HepG2 (cell line): ENCODE data around the gene TMEM135. TPM values are rescaled to one million over a fixed set of nuclear protein-coding genes. Genes with fewer than 3 reads are reported as not detected.

Experiments used
- ATF7 ChIP-seq, 2 experiments: fragments of 450-650 bp in 1 of 2; sonication (generic) in 1 of 2; formaldehyde crosslinking in 1 of 2; IDR thresholded peaks; 2 replicates each; pipeline versions ENCODE4 v1.4.0 to v1.6.1; 2016 to 2020; ENCODE audit warnings: antibody characterized with exemption in 1 of 2, mild to moderate bottlenecking in 1 of 2, missing genetic modification reagents in 1 of 2
- CBX5 ChIP-seq: sonication (generic); formaldehyde crosslinking; IDR thresholded peaks from 2 replicates; pipeline ENCODE4 v1.4.0; 2020; ENCODE audit warnings: missing genetic modification reagents, borderline replicate concordance
- CREB1 ChIP-seq, 2 experiments: fragments of 450-650 bp in 1 of 2; IDR thresholded peaks; 2 replicates each; pipeline ENCODE4 v1.6.1; 2016 to 2017; ENCODE audit warnings: control low read depth in 1 of 2, mild to moderate bottlenecking in 1 of 2, missing compliant biosample characterization in 1 of 2, missing genetic modification characterization in 1 of 2
- FOXO1 ChIP-seq: sonication (generic); formaldehyde crosslinking; IDR thresholded peaks from 2 replicates; pipeline ENCODE4 v1.4.0; 2020; ENCODE audit warnings: missing genetic modification reagents
- GLMP ChIP-seq: sonication (generic); formaldehyde crosslinking; IDR thresholded peaks from 2 replicates; pipeline ENCODE4 v1.9.0; 2021; ENCODE audit warnings: missing genetic modification reagents, mild to moderate bottlenecking, borderline replicate concordance
- IRX3 ChIP-seq: sonication (generic); formaldehyde crosslinking; IDR thresholded peaks from 2 replicates; pipeline ENCODE4 v1.8.1; 2023; ENCODE audit warnings: mild to moderate bottlenecking, low read depth, missing genetic modification reagents, borderline replicate concordance
- JDP2 ChIP-seq: sonication (generic); formaldehyde crosslinking; IDR thresholded peaks from 2 replicates; pipeline ENCODE4 v1.8.1; 2022; ENCODE audit warnings: missing genetic modification reagents, borderline replicate concordance
- KDM2A ChIP-seq: sonication (generic); formaldehyde crosslinking; IDR thresholded peaks from 2 replicates; pipeline ENCODE4 v1.4.0; 2020; ENCODE audit warnings: low read depth, missing genetic modification reagents, borderline replicate concordance
- KDM3A ChIP-seq: IDR thresholded peaks from 2 replicates; pipeline ENCODE4 v1.6.1; 2018; ENCODE audit warnings: low read depth, missing compliant biosample characterization
- NFATC3 ChIP-seq: sonication (generic); formaldehyde crosslinking; IDR thresholded peaks from 2 replicates; pipeline ENCODE4 v1.5.1; 2020; ENCODE audit warnings: mild to moderate bottlenecking, missing genetic modification reagents
- NFE2L2 ChIP-seq: fragments of 150-350 bp; IDR thresholded peaks from 2 replicates; pipeline ENCODE4 v1.6.1; 2014; ENCODE audit warnings: low read length
- RAD21 ChIP-seq: fragments of 450-650 bp; formaldehyde crosslinking; IDR thresholded peaks from 2 replicates; pipeline ENCODE4 v1.5.0; 2020; ENCODE audit warnings: mild to moderate bottlenecking
- RXRA ChIP-seq: sonication (generic); formaldehyde crosslinking; IDR thresholded peaks from 2 replicates; pipeline ENCODE4 v1.5.1; 2020; ENCODE audit warnings: missing genetic modification reagents
- SALL1 ChIP-seq: sonication (generic); formaldehyde crosslinking; IDR thresholded peaks from 2 replicates; pipeline ENCODE4 v1.8.0; 2022; ENCODE audit warnings: mild to moderate bottlenecking, missing genetic modification reagents
- TOPORS ChIP-seq: sonication (generic); formaldehyde crosslinking; IDR thresholded peaks from 2 replicates; pipeline ENCODE4 v1.8.0; 2023; ENCODE audit warnings: mild to moderate bottlenecking, missing genetic modification reagents
- XRCC5 ChIP-seq: fragments of 200-400 bp; formaldehyde crosslinking; optimal IDR thresholded peaks from 2 replicates; pipeline ENCODE3; 2017; ENCODE audit warnings: mild to moderate bottlenecking, low read length
- ZBTB44 ChIP-seq: sonication (generic); formaldehyde crosslinking; IDR thresholded peaks from 2 replicates; pipeline ENCODE4 v1.4.0; 2020; ENCODE audit warnings: missing genetic modification reagents
- ZFP91 ChIP-seq: sonication (generic); formaldehyde crosslinking; IDR thresholded peaks from 2 replicates; pipeline ENCODE4 v1.9.0; 2022; ENCODE audit warnings: missing genetic modification reagents, mild to moderate bottlenecking, borderline replicate concordance
- ZNF12 ChIP-seq: sonication (generic); formaldehyde crosslinking; IDR thresholded peaks from 2 replicates; pipeline ENCODE4 v1.5.0; 2020; ENCODE audit warnings: missing genetic modification reagents
- ZNF891 ChIP-seq: sonication (generic); formaldehyde crosslinking; IDR thresholded peaks from 2 replicates; pipeline ENCODE4 v1.5.0; 2020; ENCODE audit warnings: mild to moderate bottlenecking, missing genetic modification reagents
- ZSCAN22 ChIP-seq: sonication (generic); formaldehyde crosslinking; IDR thresholded peaks from 2 replicates; pipeline ENCODE4 v1.4.0; 2020; ENCODE audit warnings: mild to moderate bottlenecking, missing genetic modification reagents
- polyA plus RNA-seq, 8 experiments: library from polyadenylated mRNA; depleted of rRNA in 3 of 8; stranded (reverse) in 7 of 8; unstranded in 1 of 8; fragments of >200 nt; fragmentation: Illumina TruSeq in 4 of 8; extraction: Trizol in 4 of 8; gene quantifications; 2 replicates each; pipeline versions ENCODE4 v1.2.1 to v1.2.3, GENCODE V29; 2011 to 2016; ENCODE audit warnings: low read depth in 4 of 8, missing spikeins in 1 of 8, mixed read lengths in 1 of 8; ENCODE audit not compliant: insufficient read depth in 1 of 8
- total RNA-seq, 5 experiments: library from RNA; depleted of rRNA; stranded (reverse); fragments of >200 nt; fragmentation: Illumina TruSeq; extraction: Trizol; gene quantifications; 2 replicates each; pipeline ENCODE4 v1.2.3, GENCODE V29; 2016; ENCODE audit warnings: low read depth in 1 of 5

Gene TMEM135
- total and polyA plus RNA-seq, 2 of the 13 experiments (the other 11 are each of a cell fraction or from before 2014, with no cell fraction given): 36.6 to 88.9 TPM

GRCh38 chr11:87352759-87353707, 315.3 kb downstream of the TMEM135 start (continued):
- TF ChIP-seq RAD21: peak; percentile 93
- TF ChIP-seq CREB1 (IDR thresholded peaks at IDR 0.05): peak; percentile 89
- TF ChIP-seq CREB1 (CRISPR knock-in tag; IDR thresholded peaks at IDR 0.05): no peak
- TF ChIP-seq FOXO1 (CRISPR knock-in tag): 0 out of 2 replicates have a peak, but pooled peaks have one; percentile 15
- TF ChIP-seq CBX5 (CRISPR knock-in tag): 0 out of 2 replicates have a peak, but pooled peaks have one; percentile 52
- no peak for TF ChIP-seq ZBTB44 (CRISPR knock-in tag)
- TF ChIP-seq SALL1: peak; percentile 56
- no peak for TF ChIP-seq ZSCAN22 (CRISPR knock-in tag)
- no peak for TF ChIP-seq JDP2 (CRISPR knock-in tag)
- no peak for TF ChIP-seq IRX3
- TF ChIP-seq ZNF891 (CRISPR knock-in tag): 0 out of 2 replicates have a peak, but pooled peaks have one; percentile 36
- no peak for TF ChIP-seq ZNF12 (CRISPR knock-in tag)
- TF ChIP-seq GLMP (CRISPR knock-in tag): no peak
- TF ChIP-seq ZFP91: peak; percentile 58; the same call in 1 of the 2 replicates
- TF ChIP-seq NFATC3 (CRISPR knock-in tag): no peak
- 0 out of 2 replicates have a peak, but pooled peaks have one; percentile 37 for TF ChIP-seq KDM3A (CRISPR knock-in tag)
- TF ChIP-seq RXRA: 0 out of 2 replicates have a peak, but pooled peaks have one; percentile 33
- TF ChIP-seq KDM2A (CRISPR knock-in tag): peak; percentile 65; the same call in 1 of the 2 replicates
- TF ChIP-seq NFE2L2: peak; percentile 61
- peak; percentile 91 for TF ChIP-seq ATF7 (IDR thresholded peaks at IDR 0.05)
- no peak for TF ChIP-seq ATF7 (CRISPR knock-in tag; IDR thresholded peaks at IDR 0.05)
- peak; percentile 26 for TF ChIP-seq XRCC5
- TF ChIP-seq TOPORS (CRISPR knock-in tag): no peak
